CD4-positive, alpha-beta T cell treated with Interleukin-1 beta for 1 hour (primary cell): Measurements from ENCODE around the gene TMEM147.

Experiments used
- DNase-seq, 2 donors: peaks; one replicate each; pipeline ENCODE4 v3.0.0-alpha.2; 2020 to 2022

TMEM147 gene, protein sequence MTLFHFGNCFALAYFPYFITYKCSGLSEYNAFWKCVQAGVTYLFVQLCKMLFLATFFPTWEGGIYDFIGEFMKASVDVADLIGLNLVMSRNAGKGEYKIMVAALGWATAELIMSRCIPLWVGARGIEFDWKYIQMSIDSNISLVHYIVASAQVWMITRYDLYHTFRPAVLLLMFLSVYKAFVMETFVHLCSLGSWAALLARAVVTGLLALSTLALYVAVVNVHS

DNA sequence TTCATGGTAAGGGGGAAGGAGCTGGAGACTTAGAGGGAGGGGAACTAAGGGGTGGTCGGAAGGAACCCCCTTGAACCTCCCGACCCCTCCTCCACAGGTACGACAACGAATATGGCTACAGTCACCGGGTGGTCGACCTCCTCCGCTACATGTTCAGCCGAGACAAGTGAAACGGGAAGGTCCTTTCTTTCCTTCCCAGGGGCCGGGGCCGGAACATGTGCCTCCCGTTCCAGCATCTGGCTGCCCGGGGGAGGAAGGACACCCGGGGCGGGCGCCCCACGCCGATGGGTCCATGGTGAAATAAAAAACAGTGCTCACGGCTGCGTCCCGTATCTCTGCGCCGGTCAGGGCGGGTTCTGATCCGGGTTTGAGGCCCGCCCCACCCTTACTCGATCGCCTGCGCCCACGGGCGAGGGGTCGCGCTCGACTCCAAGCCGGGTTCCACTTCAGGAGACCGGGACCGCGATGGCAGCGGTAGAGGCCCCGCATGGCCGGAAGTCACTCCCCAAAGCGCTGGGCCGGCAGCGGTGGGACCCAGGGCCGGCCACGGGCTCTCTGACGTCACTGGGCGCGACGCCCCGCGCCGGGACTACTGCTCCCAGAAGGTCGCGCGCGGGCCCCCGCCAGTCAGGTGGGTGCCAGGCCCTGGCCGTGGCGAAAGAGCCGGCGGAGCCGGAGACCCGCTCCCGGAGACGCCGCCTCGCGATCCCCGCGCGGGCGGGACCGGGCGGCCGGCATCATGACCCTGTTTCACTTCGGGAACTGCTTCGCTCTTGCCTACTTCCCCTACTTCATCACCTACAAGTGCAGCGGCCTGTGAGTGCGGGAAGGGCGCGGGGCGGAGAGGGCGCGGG, at the start of gene TMEM147:
Gene TMEM147, plus strand, starts transcription at position 626 of the 854 bp plus-strand sequence. Its CDS starts 114 bp downstream, at position 740.
- peak; percentile 83 to 85 for DNase-seq

DNA sequence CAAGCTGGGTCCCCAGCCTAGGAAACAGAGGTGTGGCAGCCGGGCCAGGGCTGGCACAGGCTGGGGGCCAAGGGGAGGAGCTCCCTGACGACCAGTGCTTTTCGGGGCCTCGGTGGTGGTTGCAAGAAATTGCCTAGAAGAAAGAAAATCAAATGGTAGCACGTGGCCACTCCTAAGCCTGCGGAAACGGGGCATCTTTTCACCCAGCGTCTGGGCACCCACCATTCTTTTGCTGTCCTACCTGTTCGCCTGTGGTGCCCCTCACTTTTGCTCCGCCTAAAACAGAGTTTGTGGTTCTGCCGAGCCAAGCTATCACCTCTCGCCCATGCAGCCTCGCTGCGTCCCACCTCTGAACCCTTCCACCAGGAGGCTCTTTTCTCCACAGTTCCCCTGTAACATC, 48.0 kb upstream of the TMEM147 start:
- no peak for DNase-seq

DNA sequence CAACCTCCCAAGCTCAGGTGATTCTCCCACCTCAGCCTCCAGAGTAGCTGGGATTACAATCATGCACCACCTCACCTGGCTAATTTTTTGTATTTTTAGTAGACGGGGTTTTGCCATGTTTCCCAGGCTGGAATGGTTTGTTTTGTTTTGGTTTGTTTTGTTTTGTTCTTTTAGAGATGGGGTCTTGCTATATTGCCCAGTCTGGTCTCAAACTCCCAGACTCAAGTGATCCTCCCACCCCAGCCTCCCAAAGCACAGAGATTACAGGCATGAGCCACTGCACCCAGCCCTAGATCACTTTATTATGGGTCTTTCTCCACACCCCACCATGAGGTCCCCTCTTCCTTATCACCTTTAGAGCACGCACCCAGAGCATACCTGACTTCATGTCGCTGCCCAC, 47.2 kb upstream of the TMEM147 start:
- DNase-seq = no peak

DNA sequence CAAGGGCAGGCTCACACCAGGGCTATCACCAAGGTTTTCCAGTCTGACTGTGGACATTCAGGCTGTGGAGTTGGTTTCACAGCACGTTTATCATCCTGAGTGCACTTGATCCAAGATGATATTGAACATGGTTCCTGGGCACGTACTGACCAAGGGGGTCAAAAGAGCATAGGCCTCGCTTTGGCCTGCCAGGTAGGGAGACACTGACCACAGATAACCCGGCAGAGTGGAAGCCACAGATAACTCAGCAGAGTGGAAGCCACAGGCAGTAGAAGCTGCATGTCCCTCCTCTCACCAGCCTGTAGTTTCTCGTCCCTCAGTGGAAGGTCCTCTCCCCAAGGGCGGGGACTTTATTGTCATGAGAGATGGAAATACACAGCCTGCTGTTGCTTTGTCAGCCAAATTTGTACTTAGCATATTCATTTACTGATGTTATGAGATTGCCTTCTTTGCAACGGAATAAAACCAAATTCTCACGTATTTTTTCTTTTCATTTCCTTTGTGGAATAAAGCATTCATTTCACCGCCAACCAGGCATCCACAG, 46.4 kb upstream of the TMEM147 start:
- no peak for DNase-seq

DNA sequence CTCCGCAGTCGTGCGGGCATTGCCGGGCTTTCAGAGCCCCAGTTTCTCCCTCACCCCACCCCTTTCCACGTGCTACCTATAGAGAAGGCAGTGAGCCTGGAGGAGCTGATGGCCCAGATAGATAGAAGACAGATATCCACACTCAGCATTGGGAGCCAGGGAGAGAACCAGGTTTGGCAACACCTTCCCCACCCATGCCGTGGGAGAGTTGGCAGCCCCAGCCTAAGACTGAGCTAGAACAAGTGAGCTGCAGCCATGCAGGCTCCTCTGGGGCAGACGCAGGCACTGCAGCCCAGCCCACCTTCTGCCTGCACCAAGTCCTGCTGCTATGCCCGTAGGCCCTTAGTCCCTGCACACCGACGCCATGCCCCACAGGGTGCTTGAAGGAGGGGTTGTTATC, 44.8 kb upstream of the TMEM147 start:
- DNase-seq = no peak

DNA sequence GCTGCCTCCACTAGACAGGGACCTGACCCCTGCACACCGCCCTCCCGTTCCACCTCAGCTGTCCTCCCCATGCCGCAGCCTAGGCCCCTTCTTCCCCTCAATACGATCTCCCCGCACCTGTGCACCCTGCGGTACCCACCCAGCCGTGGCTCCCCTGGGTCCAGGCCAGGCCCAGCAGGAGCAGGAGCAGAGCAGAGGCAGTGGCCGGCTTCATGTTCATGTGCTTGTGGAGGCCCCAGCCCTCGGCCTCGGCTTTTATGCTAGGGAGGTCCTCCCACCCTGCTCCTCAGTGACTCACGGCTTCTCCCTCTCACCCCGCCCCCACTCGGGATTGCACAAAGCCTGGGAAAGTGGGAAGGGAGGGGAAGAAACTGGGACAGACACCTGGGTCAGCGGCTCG, 43.7 kb upstream of the TMEM147 start:
- DNase-seq = no peak

DNA sequence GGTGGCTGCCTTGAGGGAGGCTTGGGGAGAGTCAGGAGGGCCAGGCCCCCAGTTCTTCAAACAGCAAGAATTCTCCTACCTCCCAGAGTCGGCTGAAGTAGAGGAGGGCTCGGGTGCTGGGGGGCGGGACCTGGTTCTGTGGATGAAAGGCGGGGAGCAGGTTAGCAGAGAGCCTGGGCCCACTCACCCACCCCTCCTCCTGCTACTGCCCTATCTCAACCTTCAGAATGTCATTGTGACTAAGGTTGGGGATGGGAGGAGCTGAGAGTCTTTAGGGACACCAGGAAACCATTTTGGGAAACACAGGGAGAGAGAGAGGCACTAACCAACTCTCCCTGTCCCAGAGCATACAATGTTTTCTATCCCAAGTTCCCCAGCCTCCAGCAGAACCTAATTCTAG, 42.7 kb upstream of the TMEM147 start:
- DNase-seq = no peak

DNA sequence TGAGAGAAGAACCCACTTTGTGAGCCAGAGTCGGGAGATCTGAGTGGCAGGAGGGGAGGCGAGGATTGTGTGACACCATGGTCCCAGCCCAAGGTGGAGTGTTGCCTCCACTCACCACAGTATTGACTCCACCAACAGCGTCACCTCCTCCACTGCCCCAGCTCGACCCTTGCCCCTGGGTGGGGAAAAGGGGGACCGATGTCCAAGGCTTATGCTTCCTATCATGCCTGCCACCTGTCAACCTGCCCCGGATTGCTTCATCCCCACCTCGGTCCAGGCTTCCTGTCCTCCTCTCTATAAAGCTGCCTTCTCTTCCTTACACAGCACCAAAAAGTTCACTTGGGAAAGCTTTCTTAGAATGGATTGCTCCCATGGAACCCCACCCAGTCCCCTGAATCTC, 39.4 kb upstream of the TMEM147 start:
- DNase-seq = no peak

DNA sequence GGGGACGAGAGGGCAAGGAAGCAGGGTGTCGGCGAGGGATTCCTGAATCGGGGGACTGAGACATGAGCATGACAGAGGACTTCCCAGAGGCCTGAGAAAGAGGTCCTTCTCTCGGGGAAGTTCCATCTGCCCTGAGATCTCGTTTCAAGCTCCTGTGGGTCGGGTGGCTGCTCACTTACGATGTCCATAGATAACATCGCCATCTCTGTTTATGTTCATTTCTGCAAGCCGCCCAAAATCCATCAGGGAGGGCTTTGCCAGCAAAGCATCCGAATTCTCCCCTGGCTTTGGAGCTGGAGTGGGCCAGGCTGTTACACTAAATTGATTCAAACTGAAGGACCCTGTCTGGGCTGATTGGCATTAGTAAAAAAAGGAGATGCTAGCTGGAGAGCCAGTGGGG, 37.9 kb upstream of the TMEM147 start:
- DNase-seq = no peak

DNA sequence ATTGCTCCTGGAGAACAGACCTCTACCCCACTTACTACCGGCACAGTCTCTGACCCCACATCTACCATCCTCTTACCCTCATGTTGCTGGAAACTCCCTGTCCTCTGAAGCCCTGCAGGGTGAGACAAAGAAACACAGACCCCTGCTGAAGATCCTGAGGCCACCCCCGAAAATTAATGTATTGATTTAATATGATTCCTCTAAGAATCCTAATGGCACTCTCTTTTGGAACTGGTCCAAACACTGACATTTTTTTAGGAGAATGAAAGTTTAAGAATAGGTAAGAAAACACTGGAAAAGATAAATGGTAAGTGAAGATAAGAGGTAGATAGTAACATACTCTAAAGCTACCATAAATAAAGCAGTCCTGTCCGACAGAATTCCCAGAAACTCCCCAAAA, 37.3 kb upstream of the TMEM147 start:
- no peak for DNase-seq

DNA sequence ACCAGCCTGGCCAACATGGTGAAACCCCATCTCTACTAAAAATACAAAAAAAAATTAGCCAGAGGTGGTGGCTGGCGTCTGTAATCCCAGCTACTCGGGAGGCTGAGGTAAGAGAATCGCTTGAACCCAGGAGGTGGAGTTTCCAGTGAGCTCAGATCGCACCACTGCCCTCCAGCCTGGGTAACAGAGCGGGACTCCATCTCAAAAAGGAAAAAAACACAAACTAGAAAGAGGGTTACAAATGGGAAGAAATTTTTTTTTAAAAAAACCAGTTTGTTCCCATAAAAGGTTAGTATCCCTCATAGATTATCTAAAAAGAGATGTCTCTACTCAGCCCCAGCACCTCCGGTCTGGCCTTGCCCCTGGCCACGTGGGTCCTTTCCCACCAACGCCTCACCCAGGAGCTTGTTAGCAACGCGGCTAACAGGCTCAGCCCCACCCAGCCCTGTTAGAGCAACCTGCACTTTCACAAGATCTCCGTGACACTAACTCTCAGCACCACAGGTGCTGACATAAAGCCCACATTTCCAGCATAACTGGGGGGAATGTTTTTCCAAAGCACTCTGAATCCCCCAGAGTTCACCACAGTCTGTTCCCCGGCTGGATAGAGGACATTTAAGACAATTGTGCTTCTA, 36.3 kb upstream of the TMEM147 start:
- peak; percentile 40 to 54 for DNase-seq

DNA sequence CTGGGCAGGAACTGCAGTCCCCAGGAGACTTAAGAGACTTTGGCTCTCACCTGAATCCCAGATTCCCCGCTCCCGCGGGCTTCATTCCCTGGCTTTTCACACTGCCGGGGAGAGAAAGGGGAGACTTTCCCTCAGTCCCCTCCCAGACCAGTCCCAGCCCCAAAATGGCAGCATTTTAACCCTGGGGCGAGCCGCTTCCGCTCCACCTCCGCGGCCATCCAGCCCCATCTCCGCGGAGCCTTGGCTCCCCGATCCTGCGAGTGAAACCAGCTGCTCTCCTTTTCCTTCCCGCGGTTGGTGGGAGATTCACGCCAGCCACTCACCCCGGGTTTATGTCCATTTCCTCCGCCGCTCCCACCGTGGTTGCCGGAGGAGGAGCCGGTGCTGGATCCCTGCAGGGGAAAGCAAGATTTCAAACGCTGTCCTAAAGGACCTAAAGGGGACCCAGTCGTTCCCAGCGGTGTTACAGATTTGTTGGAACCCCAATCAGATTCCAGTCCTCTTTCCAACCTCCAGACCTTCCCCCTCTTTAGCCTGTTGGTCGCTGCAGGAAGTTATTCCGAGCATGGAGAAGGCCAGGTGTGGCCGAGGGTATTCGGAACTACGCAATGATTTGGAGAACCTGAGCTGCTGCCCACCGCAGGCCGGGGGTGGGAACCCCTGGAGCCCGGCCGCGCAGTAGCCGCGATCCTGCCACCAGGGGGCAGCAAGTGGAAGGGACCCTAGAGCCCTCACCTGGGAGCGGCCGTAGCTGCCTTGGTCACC, 35.4 kb upstream of the TMEM147 start:
- peak; percentile 69 to 70 for DNase-seq

DNA sequence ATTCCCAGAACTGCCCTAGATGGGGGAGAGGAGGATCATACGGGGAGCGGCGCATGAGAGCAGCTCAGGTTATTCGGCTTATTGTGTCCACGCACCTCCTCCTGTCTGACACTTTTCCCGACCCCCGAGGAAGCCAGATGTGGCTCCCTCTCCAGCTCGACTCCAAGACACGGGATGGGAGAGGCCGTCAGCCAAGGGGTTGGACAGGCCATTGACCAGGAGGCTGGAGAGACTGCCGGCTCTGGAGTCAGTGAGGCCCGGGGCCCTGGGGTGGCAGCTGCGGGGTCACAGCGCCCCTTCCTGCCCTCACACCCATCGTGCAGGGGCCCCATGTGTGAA, 34.8 kb upstream of the TMEM147 start:
- DNase-seq = no peak

DNA sequence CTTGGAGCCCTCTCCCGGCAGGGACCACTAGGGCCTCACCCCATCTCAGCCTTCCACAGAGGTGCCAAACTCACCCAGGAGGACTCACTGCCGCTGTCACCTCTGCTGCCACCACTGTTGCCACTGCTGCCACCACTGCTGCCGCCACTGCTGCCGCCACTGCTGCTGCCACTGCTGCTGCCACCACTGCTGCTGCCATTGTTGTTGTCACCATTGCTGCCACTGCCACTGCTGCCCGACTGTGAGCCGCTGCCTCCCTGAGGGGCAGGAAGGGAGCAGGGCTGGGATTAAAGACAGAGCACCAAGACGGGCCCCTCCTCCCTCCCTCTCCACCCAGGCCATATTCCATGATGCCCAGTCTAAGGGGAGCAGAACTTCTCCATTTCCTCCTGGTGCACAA, 34.1 kb upstream of the TMEM147 start:
- DNase-seq = no peak

DNA sequence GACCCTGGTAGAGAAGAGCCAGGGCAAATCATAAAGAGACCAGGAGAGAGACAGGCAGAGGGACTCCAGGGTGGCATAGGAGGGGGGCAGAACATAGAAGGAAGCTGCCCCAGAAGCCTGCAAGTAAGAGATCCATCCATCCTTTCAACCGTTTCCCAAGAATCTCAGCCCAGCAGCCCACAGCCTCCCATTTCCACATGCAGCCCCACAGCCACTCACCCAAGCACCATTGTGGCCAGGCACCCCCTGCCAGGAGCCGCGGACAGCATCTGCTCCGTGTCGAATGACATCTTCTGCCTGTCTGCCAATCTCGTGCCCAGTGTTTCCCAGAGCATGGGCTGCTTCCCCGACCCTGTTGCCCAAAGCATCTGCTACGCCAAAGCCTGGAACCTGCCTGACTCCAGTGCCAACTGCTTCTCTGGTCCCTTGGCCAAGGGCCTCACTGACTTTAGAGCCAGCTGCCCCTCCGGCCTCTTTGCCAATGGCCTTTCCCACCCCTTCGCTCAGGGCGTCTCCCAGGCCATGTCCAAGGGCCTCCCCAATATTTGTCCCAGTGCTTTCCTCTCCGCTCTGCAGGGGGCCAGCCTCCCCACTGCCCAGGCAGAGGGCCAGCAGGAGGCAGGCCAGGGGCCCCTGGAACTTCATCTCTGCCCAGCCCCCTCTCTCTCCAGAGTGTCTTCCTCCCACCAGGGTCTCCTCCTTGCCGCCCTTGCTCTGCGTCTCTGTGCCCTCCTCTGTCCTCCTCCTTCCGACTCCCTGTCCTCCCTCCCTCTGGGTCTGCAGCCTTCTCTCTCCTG, 32.4 kb upstream of the TMEM147 start:
- DNase-seq = no peak

DNA sequence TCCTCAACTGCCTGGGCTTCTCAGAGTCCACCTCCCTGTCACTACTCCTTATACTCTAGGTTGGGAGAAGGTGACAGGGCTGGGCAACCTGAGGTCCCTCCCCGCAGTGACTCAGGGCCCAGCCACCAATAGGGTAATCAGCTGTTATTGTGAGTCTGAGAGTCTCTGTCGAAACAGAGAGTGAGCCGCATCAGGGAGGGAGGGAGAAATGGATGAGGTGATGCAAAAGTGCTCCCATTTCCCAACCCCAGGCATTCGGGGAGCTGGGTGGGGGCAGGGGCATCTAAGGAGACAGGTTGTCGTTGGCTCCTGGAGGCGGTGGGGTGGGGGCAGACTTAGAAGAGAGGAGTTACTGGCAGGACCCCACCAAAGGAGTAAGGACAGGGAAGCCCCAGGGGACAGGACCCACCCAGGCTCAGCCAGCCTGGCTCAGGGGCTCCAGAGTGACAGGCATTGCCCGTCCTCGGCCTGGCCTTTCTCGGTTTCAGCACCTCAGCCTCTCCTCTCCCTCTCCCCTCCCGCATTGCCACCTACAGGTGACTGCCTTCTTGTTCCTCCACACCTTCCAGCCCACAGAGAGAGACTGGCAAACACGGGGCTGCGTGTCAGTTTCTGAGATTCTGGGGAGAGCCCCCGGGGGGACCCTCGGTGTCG, 31.7 kb upstream of the TMEM147 start, which contains the start of gene DMKN:
Gene DMKN, minus strand, starts transcription at position 22 of the 654 bp plus-strand sequence. CDS start 174 bp downstream, outside the sequence.
- no peak for DNase-seq

DNA sequence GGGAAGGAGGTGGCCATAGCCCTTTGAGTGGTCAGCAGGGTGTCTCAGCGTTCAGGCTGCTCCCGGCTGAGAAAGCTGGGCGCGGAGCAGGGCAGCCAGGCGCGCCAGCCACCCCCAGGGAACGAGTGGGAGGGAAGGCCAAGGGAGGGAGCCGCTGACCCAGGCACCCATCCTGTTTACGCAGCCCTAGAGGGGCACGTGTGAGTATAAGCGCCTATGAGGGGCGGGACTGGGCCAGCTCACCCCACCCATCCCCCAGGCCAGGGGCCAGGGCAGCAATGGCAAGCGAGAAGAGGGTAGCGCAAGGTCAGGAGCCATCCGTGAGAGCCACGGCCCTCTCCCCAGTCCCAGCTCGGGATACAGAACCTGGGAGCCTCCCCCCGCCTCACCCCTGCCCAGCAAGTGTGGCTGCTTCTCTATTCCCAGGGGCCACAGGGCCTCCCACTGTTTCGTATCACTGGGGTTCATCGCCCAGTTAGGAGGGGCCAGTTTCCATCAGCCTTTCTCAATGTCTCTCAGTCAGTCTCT, 31.1 kb upstream of the TMEM147 start:
- no peak for DNase-seq

DNA sequence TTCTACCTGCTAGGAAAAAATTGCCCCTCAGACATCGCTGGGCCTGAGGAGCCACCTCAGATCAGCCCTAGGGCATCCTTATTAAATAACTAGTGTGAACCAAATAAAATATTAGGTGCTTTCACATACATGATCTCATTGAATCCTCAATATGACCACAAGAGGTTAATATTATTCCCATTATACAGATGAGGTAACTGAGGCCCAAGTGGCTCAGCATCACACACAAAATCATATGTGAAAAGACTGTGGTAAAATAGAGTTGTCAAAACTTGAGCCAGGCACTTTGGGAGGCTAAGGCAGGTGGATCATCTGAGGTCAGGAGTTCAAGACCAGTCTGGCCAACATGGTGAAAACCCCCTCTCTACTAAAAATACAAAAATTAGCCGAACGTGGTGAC, 29.1 kb upstream of the TMEM147 start:
- no peak for DNase-seq

DNA sequence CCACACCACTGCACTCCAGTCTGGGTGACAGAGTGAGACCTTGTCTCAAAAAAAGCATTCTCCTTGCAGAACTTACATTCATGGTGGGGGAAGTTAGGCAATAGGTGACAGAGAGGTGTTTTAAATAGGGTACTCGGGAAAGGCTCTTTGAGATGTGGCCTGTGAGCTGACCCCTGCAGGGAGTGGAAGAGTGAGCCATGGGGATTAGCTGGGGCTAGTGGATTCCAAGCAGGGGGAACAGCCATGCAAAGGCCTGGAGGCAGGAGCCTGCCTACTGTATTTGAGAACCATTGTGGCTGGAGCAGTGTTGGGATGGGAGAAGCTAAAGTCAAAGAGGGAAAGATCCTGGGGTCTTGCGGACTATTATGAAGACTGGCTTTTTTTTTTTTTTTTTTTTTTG, 28.1 kb upstream of the TMEM147 start:
- DNase-seq = no peak

DNA sequence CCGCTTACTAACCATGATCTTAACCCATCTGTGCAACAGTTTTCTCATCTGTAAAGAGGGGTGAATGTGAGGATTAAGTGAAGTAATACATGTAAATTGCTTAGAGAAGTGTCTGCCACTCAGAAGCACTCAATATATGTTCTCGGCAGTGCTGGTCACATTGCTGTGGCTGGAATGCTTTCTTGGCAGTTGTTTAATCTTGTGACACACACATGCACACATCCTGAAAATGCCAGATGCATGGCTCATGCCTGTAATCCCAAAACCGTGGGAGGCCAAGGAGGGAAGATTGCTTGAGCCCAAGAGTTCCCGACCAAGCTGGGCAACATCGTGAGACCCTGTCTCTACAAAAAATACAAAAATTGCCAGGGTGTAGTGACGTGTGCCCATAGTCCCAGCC, 27.1 kb upstream of the TMEM147 start:
- DNase-seq = no peak

DNA sequence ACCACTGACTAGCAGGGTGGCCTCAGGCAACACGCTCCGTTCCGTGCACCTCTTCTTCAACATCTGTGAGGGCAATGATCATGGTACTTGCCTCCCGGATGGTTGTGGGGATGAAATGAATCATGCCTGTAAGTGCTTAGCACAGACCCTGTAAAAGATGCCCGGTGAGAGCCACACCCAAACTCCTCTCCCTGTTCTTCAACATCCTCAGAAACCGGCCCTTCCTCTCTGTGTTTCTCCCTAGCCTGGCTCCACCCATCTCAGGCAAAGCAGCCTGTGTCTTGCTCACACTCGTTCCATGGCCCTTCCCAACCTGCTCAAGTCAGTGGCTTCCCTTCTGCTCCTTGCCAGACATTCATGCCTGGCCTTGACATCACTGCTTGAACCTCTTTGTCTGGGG, 26.1 kb upstream of the TMEM147 start:
- no peak for DNase-seq
